ENCODE measurements around the gene ZNF548.
A peak's percentile ranks its signal among the peaks of the same experiment; 100 is the strongest.

- TF ChIP-seq EP300 (IDR thresholded peaks at IDR 0.05; ENCODE audit: low read depth) = no peak
- no peak for TF ChIP-seq CTCF (IDR thresholded peaks at IDR 0.05)
- peak; percentile 30 to 62 (median 53) for TF ChIP-seq POLR2AphosphoS5 (IDR thresholded peaks at IDR 0.05)
- peak; percentile 35 for TF ChIP-seq POLR2A (IDR thresholded peaks at IDR 0.05)
Measured at GRCh38 chr19:57410877-57411671, 21.4 kb downstream of the ZNF548 start, which contains the start of gene ZNF17.
